ENCODE measurements around the gene TMC5.

TMC5 gene

GRCh38 chr16:19507867-19508266 is 90.2 kb downstream of the TMC5 start:
- DNase-seq: no peak

- DNase-seq: no peak
These were observed 94.6 kb downstream of the TMC5 start for GRCh38 chr16:19512297-19512696.

GRCh38 chr16:19513377-19514053 is 95.8 kb downstream of the TMC5 start:
- no peak for DNase-seq

GRCh38 chr16:19515757-19516156 is 98.1 kb downstream of the TMC5 start:
- no peak for DNase-seq

- no peak for DNase-seq
These were observed 99.9 kb downstream of the TMC5 start for GRCh38 chr16:19517424-19518089.

- no peak for DNase-seq
These were observed 100.7 kb downstream of the TMC5 start for GRCh38 chr16:19518388-19518787.

- no peak for DNase-seq
These were observed 103.2 kb downstream of the TMC5 start for GRCh38 chr16:19520861-19521331.

- peak; percentile 92 for DNase-seq
These were observed 104.1 kb downstream of the TMC5 start, which contains the start of gene GDE1 for GRCh38 chr16:19521471-19522396. GDE1 (minus strand) TSS chr16:19522098; CDS start chr16:19521964, 134 bp downstream.

- no peak for DNase-seq
These were observed 104.7 kb downstream of the TMC5 start for GRCh38 chr16:19522397-19522732.

- no peak for DNase-seq
These were observed 105.1 kb downstream of the TMC5 start for GRCh38 chr16:19522760-19523159.

- DNase-seq: no peak
These were observed 105.5 kb downstream of the TMC5 start for GRCh38 chr16:19523184-19523558.

- DNase-seq: peak; percentile 97
These were observed 106.1 kb downstream of the TMC5 start, which contains the start of gene CCP110 for GRCh38 chr16:19523559-19524355. CCP110 (plus strand) TSS chr16:19523942; CDS start chr16:19527882, 3,940 bp downstream.

- DNase-seq: no peak
These were observed 106.6 kb downstream of the TMC5 start for GRCh38 chr16:19524356-19524615.

- DNase-seq: no peak
These were observed 107.1 kb downstream of the TMC5 start for GRCh38 chr16:19524616-19525384.

- DNase-seq: no peak
These were observed 107.7 kb downstream of the TMC5 start for GRCh38 chr16:19525385-19525723.

- DNase-seq: no peak
These were observed 109.5 kb downstream of the TMC5 start for GRCh38 chr16:19527161-19527560.

GRCh38 chr16:19528666-19529065 is 111.0 kb downstream of the TMC5 start:
- DNase-seq: no peak

- DNase-seq: peak; percentile 17
These were observed 114.9 kb downstream of the TMC5 start for GRCh38 chr16:19532601-19533000.

GRCh38 chr16:19540241-19540970 is 122.7 kb downstream of the TMC5 start:
- no peak for DNase-seq

GRCh38 chr16:19542138-19542821 is 124.6 kb downstream of the TMC5 start:
- peak; percentile 91 for DNase-seq

Measured in COR-L47 (cell line).